NB4 (cell line): Measurements from ENCODE around the gene PCBD1.

Experiments used
- DNase-seq: peaks from one replicate; pipeline ENCODE4 v3.0.0; 2010; ENCODE audit warnings: low read depth
- H3K4me3 ChIP-seq: one replicate; pipeline ENCODE4 v1.5.1; 2011; ENCODE audit warnings: mild to moderate bottlenecking, low read depth, low read length, moderate library complexity
- CTCF ChIP-seq: IDR thresholded peaks from one replicate; pipeline ENCODE4 v1.5.1; 2012; ENCODE audit warnings: low read depth, low read length
- MAX ChIP-seq: IDR thresholded peaks from 2 replicates; pipeline ENCODE4 v1.6.1; 2011; ENCODE audit warnings: low read depth, low read length
- MYC ChIP-seq: IDR thresholded peaks from 2 replicates; pipeline ENCODE4 v1.6.1; 2011; ENCODE audit warnings: low read depth, low read length
- POLR2A ChIP-seq: IDR thresholded peaks from 2 replicates; pipeline ENCODE4 v1.6.1; 2011; ENCODE audit warnings: mild to moderate bottlenecking; ENCODE audit not compliant: insufficient read length; ENCODE audit errors: extremely low read depth

Gene PCBD1

DNA sequence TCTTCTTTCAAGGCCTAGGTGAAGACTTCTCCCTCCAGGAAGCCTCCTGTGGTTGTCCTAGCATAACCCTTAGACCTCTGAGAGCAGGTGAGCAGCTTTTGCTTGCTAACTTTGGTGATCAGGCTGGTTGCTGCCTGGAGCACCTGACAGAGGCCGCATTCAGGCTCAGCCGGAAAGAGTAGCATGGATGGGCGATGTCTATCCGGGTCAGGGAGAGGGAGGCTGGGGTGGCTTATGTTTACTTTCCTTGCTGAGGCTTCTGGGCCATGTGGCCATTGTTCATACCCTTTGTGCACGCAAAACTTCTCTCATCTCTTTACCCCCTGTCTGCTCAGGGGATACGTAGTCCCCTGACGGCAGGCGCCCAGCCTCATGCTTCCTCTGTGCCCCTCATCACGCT, 27.4 kb upstream of the PCBD1 start:
- TF ChIP-seq CTCF (no peak), MYC (no peak), POLR2A (no peak)
- H3K4me3 ChIP-seq = no peak overlapping the region
- no peak for DNase-seq

DNA sequence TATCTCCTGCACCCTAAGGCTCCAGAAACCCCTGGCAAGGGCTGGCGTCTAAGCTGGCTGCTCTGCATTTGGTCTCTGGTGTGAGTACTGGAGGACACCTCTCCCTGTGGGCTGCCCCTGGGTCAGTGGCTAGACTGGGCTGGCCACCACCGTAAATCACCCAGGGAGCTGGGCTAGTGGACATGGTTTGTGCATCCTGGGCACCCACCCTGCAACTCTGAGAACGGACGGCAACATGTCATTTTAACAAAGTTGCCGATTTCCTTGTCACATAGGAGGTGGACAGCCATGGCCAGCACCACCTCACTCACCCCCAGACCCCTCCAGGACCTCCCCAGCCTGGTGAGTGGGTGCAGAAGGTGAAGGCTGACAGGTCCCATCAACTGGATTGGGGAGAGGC, 26.8 kb upstream of the PCBD1 start:
- H3K4me3 ChIP-seq = no peak overlapping the region
- no peak for DNase-seq
- TF ChIP-seq MAX = no peak
- TF ChIP-seq CTCF = no peak
- no peak for TF ChIP-seq MYC
- TF ChIP-seq POLR2A = no peak

GRCh38 chr10:70914316-70914864, 26.0 kb upstream of the PCBD1 start:
- H3K4me3 ChIP-seq = no peak overlapping the region
- no peak for DNase-seq
- no peak for TF ChIP-seq CTCF
- no peak for TF ChIP-seq POLR2A
- TF ChIP-seq MAX = no peak
- TF ChIP-seq MYC = no peak

DNA sequence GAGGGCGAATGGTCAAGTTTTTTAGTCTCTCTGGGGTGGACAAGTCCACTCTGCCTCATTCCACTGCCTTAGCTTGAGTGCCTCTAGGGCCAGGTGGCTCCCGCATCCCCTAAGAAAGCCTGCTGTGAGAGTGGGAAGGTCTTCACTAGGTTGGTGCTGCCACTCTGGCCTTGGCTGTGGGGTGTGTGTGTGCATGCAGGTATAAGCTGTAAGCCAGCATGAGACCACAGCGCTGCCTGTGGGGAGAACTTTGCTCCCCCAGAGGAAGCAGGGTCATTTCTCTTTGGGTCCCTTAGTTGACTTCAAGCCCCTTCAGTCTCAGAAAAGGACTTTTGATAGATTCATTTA, 25.5 kb upstream of the PCBD1 start:
- no peak for DNase-seq
- TF ChIP-seq POLR2A (no peak), MAX (no peak)
- no peak overlapping the region for H3K4me3 ChIP-seq

DNA sequence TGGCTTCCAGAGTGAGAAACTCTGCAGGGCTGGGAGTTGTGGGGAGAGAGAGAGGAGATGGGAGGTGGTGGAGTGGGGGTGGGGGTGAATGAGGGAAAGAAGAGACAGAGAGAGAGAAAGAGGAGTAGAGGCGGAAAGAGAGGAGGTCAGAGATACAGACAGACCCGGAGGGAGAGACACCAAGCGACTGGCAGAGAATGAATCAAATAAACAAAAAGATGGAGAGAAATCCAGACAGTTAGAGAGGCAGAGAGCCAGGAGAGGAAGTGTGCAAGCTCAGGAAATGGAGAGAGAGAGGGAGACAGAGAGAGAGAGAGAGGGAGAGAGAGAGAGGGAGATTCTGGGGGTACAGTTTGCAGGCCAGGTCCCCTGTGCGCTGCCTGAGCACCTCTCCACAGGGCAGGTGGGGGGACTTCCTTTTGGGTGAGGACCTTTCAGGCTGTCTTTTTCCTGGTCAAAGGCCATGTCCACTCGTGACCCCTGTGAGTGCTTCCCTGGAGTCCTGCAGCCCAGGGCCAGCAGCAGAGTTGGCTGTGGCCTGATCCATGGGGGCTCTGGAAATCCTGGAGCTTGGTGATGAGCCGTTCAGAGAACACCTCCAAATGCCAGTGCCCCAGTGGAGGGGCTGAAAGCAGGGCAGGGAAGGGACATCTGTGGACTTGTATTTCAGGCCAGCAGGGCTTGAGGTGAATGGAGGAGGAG, 25.0 kb upstream of the PCBD1 start:
- no peak for TF ChIP-seq CTCF
- no peak for TF ChIP-seq POLR2A
- TF ChIP-seq MAX = no peak
- TF ChIP-seq MYC = no peak
- H3K4me3 ChIP-seq = no peak overlapping the region
- DNase-seq = no peak

- DNase-seq = no peak
- H3K4me3 ChIP-seq = no peak overlapping the region
- TF ChIP-seq MAX (no peak), POLR2A (no peak), CTCF (no peak), MYC (no peak)
Measured at GRCh38 chr10:70912556-70912955, 24.2 kb upstream of the PCBD1 start.
